Natural killer cell (primary cell): ENCODE measurements around the gene ATM. TPM values are rescaled to one million over a fixed set of nuclear protein-coding genes. Genes with fewer than 3 reads are reported as not detected.

ENCODE experiments used
- ATAC-seq, 3 donors: fragments of 150-1000 bp in 2 of 3; fragments of 200-7000 bp in 1 of 3; cut with Tn5 transposase; 1 replicate in 1 of 3; 2 replicates in 2 of 3; pipeline ENCODE4 v1.10.0; 2021; ENCODE audit warnings: mild to moderate bottlenecking in 2 of 3, moderate library complexity in 2 of 3
- DNase-seq, 2 donors: peaks; one replicate each; pipeline versions ENCODE4 v3.0.0 to v3.0.0-alpha.2; 2013 to 2021; ENCODE audit warnings: mixed read lengths in 1 of 2
- H3K27ac ChIP-seq: one replicate; pipeline ENCODE4 v1.5.1; 2013; ENCODE audit warnings: mild to moderate bottlenecking, low read length
- H3K27me3 ChIP-seq: one replicate; pipeline ENCODE4 v1.6.1; 2013; ENCODE audit warnings: low read length; ENCODE audit not compliant: control insufficient read depth, insufficient read depth
- H3K36me3 ChIP-seq: one replicate; pipeline ENCODE4 v1.6.1; 2013; ENCODE audit warnings: low read length; ENCODE audit not compliant: control insufficient read depth, insufficient read depth
- H3K4me1 ChIP-seq: one replicate; pipeline ENCODE4 v1.6.1; 2013; ENCODE audit warnings: low read length; ENCODE audit not compliant: control insufficient read depth, insufficient read depth
- H3K4me3 ChIP-seq: one replicate; pipeline ENCODE4 v1.5.1; 2013; ENCODE audit warnings: low read length
- H3K9me3 ChIP-seq: one replicate; pipeline ENCODE4 v1.6.1; 2013; ENCODE audit warnings: low read length; ENCODE audit not compliant: control insufficient read depth, insufficient read depth
- H3K27ac Mint-ChIP-seq, 2 donors: one replicate each; pipeline ENCODE4 v1.8.0; 2022; ENCODE audit warnings: mild to moderate bottlenecking in 2 of 2, mixed read lengths in 2 of 2, moderate library complexity in 1 of 2
- H3K27me3 Mint-ChIP-seq, 2 donors: one replicate each; pipeline ENCODE4 v1.8.0; 2022; ENCODE audit warnings: low read depth in 2 of 2, mixed read lengths in 2 of 2
- H3K36me3 Mint-ChIP-seq: one replicate; pipeline ENCODE4 v1.8.0; 2022; ENCODE audit warnings: mixed read lengths
- H3K4me1 Mint-ChIP-seq, 2 donors: one replicate each; pipeline ENCODE4 v1.8.0; 2022; ENCODE audit warnings: mixed read lengths in 2 of 2
- H3K4me3 Mint-ChIP-seq: one replicate; pipeline ENCODE4 v1.8.0; 2022; ENCODE audit warnings: mild to moderate bottlenecking, moderate library complexity, mixed read lengths
- H3K9me3 Mint-ChIP-seq, 2 donors: one replicate each; pipeline ENCODE4 v1.8.0; 2022; ENCODE audit warnings: mixed read lengths in 2 of 2
- WGBS: methylation state at CpG from one replicate; pipeline ENCODE4 v1.1.7; 2013; ENCODE audit warnings: missing lambda C conversion rate; ENCODE audit not compliant: insufficient coverage; 5-methylcytosine and 5-hydroxymethylcytosine counted together
- intact Hi-C: fragments of 100-400 bp; cut with micrococcal nuclease; formaldehyde crosslinking; loops from one replicate; pipeline ENCODE4 v1.14.2; 2022
- total RNA-seq, 4 donors: library from RNA; stranded (reverse); fragments of 120-200 nt in 1 of 4; gene quantifications; one replicate each; pipeline versions ENCODE4 v1.2.3 to v1.2.4, GENCODE V29; 2013 to 2022
- TF ChIP-seq, protein P1 (sequence below): fragments of 200-600 bp; IDR thresholded peaks from one replicate; pipeline ENCODE4 v1.8.0; 2022; ENCODE audit warnings: antibody characterized with exemption

ATM gene
- total RNA-seq, 3 donors from 2014 or later (not counting 1 experiment from before 2014, with no cell fraction given), result 502 to 568 (median 539) TPM

DNA sequence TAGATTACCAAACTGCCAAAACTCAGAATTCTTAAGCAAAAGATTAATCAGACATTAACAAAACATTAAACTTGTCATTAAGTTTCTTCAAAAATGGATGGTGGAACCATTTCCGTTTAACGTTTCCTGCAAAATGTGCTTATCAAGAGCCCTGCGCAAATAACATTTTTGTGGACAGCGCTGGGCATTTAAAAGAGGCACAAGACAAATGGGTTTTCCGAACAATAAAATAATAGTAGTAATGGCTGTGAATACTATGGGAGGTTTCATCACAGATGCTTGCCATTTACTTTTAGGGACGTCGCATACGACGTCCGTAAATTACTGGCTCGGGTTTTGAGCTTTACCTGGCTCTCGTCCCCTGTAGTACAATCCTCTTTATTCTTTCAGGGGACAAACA is 1.5 kb upstream of the ATM start:
- H3K27ac Mint-ChIP-seq, result no peak overlapping the region
- no peaks in the 10 kb centered on the region for H3K27me3 Mint-ChIP-seq
- DNase-seq (peak in 1 of 2 donors; percentile 46), ATAC-seq (no peak)
- no peaks in the 10 kb centered on the region for H3K27me3 ChIP-seq
- intact Hi-C loops, result loop anchor here (5.0 to 10.0 kb wide), 2 partner anchors 246 to 767 kb away; partner anchors contain the start of genes C11orf65 and CWF19L2
- peaks cover 3% of the 10 kb centered on the region for H3K4me1 ChIP-seq
- TF ChIP-seq, protein P1, sequence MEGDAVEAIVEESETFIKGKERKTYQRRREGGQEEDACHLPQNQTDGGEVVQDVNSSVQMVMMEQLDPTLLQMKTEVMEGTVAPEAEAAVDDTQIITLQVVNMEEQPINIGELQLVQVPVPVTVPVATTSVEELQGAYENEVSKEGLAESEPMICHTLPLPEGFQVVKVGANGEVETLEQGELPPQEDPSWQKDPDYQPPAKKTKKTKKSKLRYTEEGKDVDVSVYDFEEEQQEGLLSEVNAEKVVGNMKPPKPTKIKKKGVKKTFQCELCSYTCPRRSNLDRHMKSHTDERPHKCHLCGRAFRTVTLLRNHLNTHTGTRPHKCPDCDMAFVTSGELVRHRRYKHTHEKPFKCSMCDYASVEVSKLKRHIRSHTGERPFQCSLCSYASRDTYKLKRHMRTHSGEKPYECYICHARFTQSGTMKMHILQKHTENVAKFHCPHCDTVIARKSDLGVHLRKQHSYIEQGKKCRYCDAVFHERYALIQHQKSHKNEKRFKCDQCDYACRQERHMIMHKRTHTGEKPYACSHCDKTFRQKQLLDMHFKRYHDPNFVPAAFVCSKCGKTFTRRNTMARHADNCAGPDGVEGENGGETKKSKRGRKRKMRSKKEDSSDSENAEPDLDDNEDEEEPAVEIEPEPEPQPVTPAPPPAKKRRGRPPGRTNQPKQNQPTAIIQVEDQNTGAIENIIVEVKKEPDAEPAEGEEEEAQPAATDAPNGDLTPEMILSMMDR, result no peak
- H3K36me3 Mint-ChIP-seq, result no peaks in the 10 kb centered on the region
- H3K9me3 Mint-ChIP-seq, result no peaks in the 10 kb centered on the region
- H3K4me3 Mint-ChIP-seq, result no peak overlapping the region
- H3K27ac ChIP-seq, result peak overlapping the region; percentile 88
- H3K4me1 Mint-ChIP-seq, result peaks cover 58 to 61% of the 10 kb centered on the region in 2 donors
- H3K4me3 ChIP-seq, result peak overlapping the region; percentile 65
- H3K9me3 ChIP-seq, result no peaks in the 10 kb centered on the region
- peaks cover 11% of the 10 kb centered on the region for H3K36me3 ChIP-seq
- WGBS, result under 1% methylated on average over 12 of the region's 12 CpGs

- DNase-seq, result peak in 1 of 2 donors; percentile 77
Measured at GRCh38 chr11:108221911-108222573, 825 bp upstream of the ATM start.

DNA sequence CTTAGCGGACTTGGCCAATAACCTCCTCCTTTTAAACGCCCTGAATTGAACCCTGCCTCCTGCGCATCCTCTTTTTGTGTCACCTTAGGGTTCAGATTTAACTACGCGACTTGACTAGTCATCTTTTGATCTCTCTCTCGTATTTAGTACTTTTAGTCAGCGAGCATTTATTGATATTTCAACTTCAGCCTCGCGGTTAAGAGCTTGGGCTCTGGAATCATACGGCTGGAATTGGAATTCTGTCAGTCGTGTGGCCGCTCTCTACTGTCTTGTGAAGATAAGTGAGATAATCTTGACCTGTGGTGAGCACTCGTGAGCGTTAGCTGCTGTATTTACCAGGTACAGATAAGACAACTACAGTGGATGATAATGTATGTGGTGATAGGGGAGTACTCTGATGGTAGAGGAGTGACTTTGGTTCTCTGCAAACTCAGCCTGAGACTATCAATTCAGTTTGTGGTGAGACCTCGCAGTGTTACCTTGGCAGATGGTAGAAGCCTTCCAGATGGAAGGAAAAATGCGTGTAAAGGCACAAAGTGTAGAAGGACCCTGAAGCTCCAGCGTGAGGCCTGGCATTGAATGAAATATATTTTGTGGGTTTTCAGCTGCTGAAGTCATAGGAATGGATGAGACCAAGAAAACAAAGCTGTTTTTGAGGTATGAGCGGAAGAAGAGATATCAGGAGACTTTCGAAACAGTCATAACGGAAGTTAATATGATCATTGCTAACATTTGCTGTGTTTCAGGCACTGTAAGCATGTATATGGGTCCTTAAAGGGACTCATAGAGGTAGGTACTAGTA is 682 bp downstream of the ATM start:
- H3K4me1 ChIP-seq, result peaks cover 11% of the 10 kb centered on the region
- TF ChIP-seq, protein P1, result no peak

More at GRCh38 chr11:108221911-108222573, 825 bp upstream of the ATM start:
- H3K27me3 ChIP-seq, result no peaks in the 10 kb centered on the region
- H3K27ac Mint-ChIP-seq, result no peak overlapping the region
- WGBS, result under 1% methylated on average over 25 of the region's 29 CpGs
- intact Hi-C loops, result loop anchor here (1.0 to 10.0 kb wide), 3 partner anchors 14 to 767 kb away; partner anchors contain the start of genes C11orf65 and CWF19L2
- no peaks in the 10 kb centered on the region for H3K9me3 Mint-ChIP-seq
- H3K4me3 Mint-ChIP-seq, result no peak overlapping the region
- no peaks in the 10 kb centered on the region for H3K9me3 ChIP-seq
- H3K4me1 ChIP-seq, result peaks cover 9% of the 10 kb centered on the region
- TF ChIP-seq, protein P1, result no peak
- H3K36me3 ChIP-seq, result peaks cover 5% of the 10 kb centered on the region
- H3K4me3 ChIP-seq, result peak overlapping the region; percentile 65
- peak in 1 of 3 donors; percentile 3 for ATAC-seq
- peak overlapping the region; percentile 88 for H3K27ac ChIP-seq
- H3K27me3 Mint-ChIP-seq, result no peaks in the 10 kb centered on the region
- peaks cover 58 to 61% of the 10 kb centered on the region in 2 donors for H3K4me1 Mint-ChIP-seq
- no peaks in the 10 kb centered on the region for H3K36me3 Mint-ChIP-seq

More for the DNA sequence above, 682 bp downstream of the ATM start:
- Mint-ChIP-seq H3K4me3 (no peak overlapping the region), H3K27me3 (no peaks in the 10 kb centered on the region), H3K4me1 (peaks cover 59 to 60% of the 10 kb centered on the region in 2 donors), H3K36me3 (peaks cover 6% of the 10 kb centered on the region), H3K27ac (no peak overlapping the region), H3K9me3 (no peaks in the 10 kb centered on the region)
- 5% methylated on average over 20 of the region's 20 CpGs for WGBS
- no peaks in the 10 kb centered on the region for H3K9me3 ChIP-seq
- H3K27ac ChIP-seq, result peak overlapping the region; percentile 88
- intact Hi-C loops, result loop anchor here (1.0 to 10.0 kb wide), 3 partner anchors 18 to 769 kb away; partner anchors contain the start of genes C11orf65 and CWF19L2
- H3K27me3 ChIP-seq, result no peaks in the 10 kb centered on the region
- ATAC-seq (peak in 2 of 3 donors; percentile 6 to 11), DNase-seq (peak in 1 of 2 donors; percentile 72)
- peaks cover 13% of the 10 kb centered on the region for H3K36me3 ChIP-seq
- H3K4me3 ChIP-seq, result peak overlapping the region; percentile 65
